Fibroblast of mammary gland (primary cell): ENCODE results near the gene VTI1A.

ENCODE experiments used
- DNase-seq: peaks from one replicate; pipeline ENCODE4 v3.0.0-alpha.2; 2010; ENCODE audit warnings: low read depth
- H3K4me3 ChIP-seq: 2 replicates; pipeline ENCODE4 v1.5.1; 2011; ENCODE audit warnings: low read depth, mild to moderate bottlenecking, low read length, moderate library complexity; ENCODE audit not compliant: control insufficient read depth
- TF ChIP-seq, protein P1 (sequence below): conservative IDR thresholded peaks from 2 replicates; pipeline ENCODE4 v1.5.1; 2011; ENCODE audit warnings: low read depth, low read length, inconsistent platforms; ENCODE audit not compliant: control insufficient read depth, insufficient read depth

Gene VTI1A

DNA sequence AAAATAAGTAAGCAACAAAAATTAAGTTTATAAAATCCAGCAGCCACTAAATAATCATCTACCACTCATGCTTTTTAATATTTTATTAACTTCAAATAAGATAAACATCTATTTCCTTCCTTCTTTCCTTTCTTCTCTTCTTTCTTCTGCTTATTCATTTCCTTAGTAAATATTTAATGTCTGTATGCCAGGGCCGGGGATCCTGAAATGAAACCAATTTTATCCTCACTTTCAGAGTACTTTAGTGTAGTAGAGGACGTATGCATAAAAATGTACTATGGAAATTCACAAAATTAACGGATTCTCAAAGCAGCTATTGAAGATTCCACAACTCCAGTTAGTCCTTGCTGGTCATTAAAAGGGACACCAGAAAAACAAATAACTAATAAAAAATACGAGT is 224.7 kb downstream of the VTI1A start:
- H3K4me3 ChIP-seq, result no peak overlapping the region
- TF ChIP-seq, protein P1, sequence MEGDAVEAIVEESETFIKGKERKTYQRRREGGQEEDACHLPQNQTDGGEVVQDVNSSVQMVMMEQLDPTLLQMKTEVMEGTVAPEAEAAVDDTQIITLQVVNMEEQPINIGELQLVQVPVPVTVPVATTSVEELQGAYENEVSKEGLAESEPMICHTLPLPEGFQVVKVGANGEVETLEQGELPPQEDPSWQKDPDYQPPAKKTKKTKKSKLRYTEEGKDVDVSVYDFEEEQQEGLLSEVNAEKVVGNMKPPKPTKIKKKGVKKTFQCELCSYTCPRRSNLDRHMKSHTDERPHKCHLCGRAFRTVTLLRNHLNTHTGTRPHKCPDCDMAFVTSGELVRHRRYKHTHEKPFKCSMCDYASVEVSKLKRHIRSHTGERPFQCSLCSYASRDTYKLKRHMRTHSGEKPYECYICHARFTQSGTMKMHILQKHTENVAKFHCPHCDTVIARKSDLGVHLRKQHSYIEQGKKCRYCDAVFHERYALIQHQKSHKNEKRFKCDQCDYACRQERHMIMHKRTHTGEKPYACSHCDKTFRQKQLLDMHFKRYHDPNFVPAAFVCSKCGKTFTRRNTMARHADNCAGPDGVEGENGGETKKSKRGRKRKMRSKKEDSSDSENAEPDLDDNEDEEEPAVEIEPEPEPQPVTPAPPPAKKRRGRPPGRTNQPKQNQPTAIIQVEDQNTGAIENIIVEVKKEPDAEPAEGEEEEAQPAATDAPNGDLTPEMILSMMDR, result no peak
- no peak for DNase-seq

DNA sequence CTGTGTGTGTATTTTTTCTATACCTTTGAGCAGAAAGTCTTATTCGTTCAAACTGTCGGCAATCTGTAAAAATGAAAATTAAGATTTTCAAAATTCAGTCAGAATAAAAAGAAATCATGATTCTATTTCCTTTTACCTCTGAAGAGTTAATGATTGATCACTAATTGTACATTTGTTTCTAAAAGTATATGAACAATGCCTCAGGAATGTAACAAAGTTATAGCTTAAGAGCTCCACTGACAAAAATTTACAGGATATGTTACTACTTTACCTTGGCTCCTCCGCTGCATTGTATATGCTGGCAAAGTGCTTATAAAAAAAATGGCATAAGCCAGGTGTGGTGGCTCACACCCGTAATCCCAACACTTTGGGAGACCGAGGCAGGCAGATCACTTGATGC is 225.7 kb downstream of the VTI1A start:
- TF ChIP-seq, protein P1, result no peak
- no peak for DNase-seq
- H3K4me3 ChIP-seq, result no peak overlapping the region

DNA sequence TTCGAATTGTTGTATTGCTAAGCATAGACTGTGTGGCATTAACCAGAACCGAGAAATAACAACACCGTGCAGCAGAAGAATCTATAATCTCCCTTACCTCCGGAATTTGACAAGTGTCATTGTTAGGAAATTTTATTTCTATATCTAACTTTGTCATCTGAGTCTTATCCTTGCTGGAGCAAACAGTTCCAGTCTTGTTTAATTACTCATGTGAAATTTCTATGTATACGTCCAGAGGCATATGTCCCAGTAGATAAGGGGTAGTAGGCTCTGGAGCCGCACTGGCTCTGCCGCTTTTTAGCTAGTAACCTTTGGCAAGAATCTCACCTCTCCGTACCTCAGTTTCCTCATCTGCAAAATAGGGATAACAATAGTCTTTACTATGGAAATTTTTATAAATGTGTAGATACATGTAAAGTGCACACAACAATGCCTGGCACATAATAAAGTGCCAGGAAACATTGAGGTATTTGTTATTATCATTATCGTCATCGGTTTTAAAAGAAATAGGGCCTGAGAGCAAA is 228.6 kb downstream of the VTI1A start:
- no peak overlapping the region for H3K4me3 ChIP-seq
- DNase-seq, result no peak
- TF ChIP-seq, protein P1, result no peak

DNA sequence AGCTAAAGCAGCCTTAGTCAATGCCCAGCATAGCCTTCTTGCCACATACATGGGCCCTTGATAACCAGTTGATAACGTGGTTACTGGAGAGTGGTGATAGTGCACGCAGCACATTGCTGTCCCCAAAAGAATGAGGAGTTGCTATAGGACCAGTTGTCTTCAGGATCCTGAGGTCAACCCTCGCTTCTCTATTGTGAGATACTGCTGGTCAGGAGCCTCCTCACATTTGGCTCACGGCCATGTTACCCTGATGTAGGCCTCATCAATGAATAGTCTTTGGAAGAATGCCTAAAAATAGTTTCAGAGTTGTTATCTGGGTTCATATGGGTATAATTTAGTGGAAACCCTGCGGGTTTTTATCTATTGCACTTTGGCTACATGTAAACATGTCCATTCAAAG is 230.7 kb downstream of the VTI1A start:
- no peak overlapping the region for H3K4me3 ChIP-seq
- TF ChIP-seq, protein P1, result no peak
- no peak for DNase-seq

DNA sequence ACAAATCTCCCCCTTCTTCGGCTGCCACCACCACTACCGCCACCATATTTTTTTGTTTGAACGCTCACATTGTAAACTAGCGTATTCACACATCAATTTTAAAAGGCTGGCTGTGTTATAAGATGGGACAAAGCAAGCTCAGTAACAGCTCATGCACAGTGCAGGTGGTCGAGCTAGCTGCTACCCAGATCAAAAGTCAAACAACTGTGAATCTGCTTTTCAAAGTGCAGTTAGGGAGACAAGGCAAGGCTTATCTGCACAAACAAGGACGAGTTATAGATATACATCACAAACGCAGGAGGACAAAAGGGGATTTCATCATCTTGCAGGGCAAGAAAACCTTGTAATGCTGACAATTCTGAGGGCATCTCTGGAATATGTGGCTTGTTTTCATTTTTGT is 231.6 kb downstream of the VTI1A start:
- DNase-seq, result no peak
- no peak overlapping the region for H3K4me3 ChIP-seq
- TF ChIP-seq, protein P1, result no peak

DNA sequence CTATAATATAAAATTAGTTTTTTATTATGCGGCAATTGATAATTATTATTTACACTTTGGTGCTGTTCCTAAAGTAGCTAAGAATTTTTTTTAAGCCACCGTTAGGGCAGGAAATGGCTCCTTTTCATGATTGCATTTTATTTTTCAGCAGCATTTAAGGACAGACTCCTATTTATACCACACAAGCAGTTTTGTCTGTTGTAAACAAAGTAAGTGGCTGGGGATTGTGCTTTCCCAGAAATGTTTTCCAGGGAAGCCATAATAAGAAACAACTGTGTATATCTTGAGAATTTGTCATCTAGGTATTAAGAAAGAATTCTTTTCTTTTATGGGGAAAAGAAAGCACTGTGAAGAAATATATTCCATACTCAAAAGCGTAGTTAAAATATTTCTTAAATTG is 232.0 kb downstream of the VTI1A start:
- no peak for DNase-seq
- no peak overlapping the region for H3K4me3 ChIP-seq
- TF ChIP-seq, protein P1, result no peak

DNA sequence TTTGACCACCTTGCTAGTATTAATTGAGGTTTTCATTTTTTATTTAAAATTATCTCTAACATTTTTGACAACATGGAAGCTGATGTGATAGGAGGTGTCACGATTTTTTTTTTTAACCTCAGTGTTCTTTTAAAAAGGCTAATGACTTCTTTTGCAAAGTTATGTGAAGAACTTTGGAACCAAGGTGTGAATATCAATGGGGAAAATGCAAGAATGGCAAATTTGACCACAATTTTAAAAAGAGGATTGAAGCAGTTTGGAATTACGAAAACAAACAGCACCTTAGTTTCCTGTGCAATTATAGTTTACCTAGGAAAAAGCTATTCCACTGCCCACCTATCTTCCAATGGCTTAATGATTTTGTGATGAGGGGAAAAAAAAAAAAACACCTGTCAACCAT is 232.4 kb downstream of the VTI1A start:
- TF ChIP-seq, protein P1, result no peak
- no peak for DNase-seq
- no peak overlapping the region for H3K4me3 ChIP-seq
